GM18519 (cell line): ENCODE measurements around the gene IL25.
"Not testable (repeated sequence)": the region's sequence is repeated elsewhere in the genome, so short reads cannot be mapped to it uniquely, and the experiment has no call there.

ENCODE experiments used
- ATAC-seq: cut with Tn5 transposase; IDR thresholded peaks from one replicate; pipeline ENCODE4 v1.9.1; 2021; ENCODE audit warnings: mild to moderate bottlenecking, moderate library complexity; ENCODE audit not compliant: unreplicated experiment, low FRiP score

Gene IL25

DNA sequence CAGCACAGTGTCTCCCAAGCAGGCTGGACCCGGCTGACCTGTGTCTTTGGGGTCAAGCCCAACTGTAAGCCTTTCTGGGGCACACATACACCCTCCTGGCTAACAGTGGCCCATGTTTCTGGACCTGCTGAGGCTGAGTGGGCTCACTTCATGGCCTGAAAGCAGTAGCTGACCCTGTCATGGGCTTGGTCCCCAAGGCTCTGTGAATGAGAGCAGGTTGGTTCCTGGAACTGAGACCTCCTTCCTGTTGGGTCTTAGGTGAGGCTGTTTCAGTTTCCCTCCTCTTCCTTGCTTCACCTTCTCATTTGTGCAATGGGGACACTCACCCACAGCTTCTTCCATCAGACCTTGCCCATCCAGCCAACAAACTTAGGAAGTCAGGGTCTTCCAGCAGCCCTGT lies 744 bp upstream of the IL25 start:
- ATAC-seq, result no peak

DNA sequence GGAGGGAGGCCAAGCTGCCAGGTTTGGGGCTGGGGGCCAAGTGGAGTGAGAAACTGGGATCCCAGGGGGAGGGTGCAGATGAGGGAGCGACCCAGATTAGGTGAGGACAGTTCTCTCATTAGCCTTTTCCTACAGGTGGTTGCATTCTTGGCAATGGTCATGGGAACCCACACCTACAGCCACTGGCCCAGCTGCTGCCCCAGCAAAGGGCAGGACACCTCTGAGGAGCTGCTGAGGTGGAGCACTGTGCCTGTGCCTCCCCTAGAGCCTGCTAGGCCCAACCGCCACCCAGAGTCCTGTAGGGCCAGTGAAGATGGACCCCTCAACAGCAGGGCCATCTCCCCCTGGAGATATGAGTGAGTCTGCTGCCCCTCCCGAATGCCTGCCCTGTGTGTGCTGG lies 432 bp downstream of the IL25 start:
- no peak for ATAC-seq

DNA sequence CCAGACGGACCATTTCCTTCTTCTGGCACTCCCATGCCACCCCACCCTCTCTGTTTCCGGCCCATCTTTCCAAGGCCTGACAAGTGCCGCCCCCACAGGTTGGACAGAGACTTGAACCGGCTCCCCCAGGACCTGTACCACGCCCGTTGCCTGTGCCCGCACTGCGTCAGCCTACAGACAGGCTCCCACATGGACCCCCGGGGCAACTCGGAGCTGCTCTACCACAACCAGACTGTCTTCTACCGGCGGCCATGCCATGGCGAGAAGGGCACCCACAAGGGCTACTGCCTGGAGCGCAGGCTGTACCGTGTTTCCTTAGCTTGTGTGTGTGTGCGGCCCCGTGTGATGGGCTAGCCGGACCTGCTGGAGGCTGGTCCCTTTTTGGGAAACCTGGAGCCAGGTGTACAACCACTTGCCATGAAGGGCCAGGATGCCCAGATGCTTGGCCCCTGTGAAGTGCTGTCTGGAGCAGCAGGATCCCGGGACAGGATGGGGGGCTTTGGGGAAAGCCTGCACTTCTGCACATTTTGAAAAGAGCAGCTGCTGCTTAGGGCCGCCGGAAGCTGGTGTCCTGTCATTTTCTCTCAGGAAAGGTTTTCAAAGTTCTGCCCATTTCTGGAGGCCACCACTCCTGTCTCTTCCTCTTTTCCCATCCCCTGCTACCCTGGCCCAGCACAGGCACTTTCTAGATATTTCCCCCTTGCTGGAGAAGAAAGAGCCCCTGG lies 3.1 kb downstream of the IL25 start:
- no peak for ATAC-seq

DNA sequence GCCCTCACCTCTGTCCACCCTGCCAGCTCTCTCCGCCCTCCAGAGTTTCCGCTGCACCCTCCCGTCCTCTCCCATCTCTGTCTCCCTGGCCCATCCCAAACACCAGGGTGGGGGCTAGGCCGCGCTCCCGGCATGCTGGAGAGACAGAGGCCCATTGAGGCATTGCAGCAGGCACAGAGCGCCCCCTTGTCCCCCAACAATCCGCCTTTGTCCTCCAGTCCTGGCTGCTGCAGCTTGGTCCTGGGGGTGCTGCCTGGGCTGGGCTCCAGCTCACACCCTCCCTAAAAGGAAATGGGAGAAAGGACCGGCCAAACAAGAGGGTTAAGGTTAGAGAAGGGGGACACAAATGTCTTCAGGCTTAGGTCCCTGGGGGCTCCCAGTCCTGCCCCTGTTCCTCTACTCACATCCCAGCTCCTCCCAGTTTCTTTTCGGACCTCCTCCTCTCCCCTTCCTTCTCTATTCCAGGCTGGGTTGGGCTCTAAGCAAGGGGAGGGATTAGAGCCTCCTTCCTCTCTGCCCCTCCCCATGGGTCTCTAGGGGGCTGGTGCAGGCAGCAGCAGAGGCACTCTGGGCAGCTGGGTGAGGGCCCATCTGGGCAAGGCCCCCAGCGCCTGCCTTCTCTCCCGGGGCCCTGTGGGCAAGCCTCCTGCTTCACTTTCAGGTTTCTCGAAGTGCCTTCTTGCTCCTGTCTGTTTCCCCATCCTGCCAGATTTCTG lies 4.0 kb downstream of the IL25 start, which contains the start of gene CMTM5:
TSS of gene CMTM5 (plus strand) at position 565 of the 716 bp plus-strand sequence. CDS start 206 bp downstream, outside the sequence.
- no peak for ATAC-seq

DNA sequence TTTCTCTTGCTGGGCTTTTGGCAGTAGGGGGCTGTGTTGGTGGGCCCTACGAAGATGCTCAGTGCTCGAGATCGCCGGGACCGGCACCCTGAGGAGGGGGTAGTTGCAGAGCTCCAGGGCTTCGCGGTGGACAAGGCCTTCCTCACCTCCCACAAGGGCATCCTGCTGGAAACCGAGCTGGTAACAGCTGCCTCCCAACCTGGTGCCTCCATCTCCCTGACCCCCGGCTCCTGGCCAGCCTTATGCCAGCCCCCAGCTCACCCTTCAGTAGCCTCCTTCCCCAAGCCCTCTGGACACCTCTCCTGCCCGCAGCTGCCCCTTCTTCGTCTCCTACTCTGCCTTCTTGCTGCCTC lies 4.6 kb downstream of the IL25 start:
- no peak for ATAC-seq

DNA sequence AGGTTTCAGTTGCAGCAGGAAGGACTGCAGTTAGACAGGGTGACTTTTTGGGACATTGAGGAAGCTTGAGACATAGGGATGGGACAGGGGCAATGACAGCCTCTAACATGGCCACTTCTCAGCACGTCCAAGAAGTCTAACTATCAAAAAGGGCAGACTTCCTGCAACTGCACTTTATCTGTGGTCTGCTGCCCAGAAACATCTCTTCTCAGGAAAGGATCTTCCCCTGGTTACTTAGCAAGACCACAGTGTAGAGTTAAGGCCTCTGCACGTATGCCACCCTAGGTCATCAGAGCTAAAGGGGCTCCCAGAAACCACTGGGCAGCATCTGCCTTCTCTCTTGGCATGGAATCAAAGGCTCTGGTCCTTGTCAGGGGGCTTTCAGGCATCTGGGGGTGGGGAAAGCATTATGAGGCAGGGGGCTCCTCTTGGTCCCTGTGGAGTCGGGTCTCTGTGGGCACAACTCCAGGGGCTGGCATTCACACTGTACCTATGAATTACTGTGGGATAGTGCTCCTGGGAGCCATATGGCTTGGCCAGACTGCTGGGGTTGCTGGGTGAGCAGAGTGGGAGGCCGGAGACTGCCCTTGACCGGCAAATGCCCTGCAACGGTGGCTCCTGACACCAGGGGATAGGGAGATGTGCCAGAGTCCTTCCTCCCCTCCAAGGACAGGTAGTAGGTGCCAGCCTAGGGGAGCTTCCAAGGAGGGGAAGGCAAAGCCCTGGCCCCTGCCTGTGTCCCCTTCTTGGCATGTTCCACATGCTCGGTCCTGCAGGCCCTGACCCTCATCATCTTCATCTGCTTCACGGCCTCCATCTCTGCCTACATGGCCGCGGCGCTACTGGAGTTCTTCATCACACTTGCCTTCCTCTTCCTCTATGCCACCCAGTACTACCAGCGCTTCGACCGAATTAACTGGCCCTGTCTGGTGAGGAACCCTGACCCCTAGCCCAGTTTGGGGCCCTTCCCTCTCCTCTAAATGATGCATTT lies 5.3 kb downstream of the IL25 start:
- no peak for ATAC-seq

DNA sequence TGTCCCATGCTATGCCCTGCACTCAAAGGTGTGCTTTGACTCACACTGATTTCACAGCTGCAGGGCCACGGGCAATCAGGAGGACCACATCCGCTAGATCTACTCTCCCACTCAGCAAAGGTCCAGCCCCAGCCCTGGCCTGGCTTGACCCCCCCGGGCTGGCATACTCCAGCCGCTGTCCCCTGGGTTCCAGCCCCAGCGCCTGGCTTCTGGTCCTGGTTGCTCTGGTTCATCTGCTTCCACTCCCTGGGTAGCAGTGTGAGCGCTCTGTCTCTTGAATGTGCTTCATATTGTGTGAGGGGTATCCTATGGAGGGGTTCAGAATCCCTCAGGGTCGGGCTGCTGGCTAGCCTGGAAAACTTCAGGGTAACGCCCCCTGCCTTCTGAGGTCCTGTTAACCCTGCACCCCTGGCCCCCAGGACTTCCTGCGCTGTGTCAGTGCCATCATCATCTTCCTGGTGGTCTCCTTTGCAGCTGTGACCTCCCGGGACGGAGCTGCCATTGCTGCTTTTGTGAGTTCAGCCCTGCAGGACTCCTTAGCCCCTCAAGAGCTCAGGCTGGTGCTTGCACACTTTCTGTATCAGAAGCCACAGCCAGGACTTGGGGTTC lies 6.1 kb downstream of the IL25 start:
- no peak for ATAC-seq

DNA sequence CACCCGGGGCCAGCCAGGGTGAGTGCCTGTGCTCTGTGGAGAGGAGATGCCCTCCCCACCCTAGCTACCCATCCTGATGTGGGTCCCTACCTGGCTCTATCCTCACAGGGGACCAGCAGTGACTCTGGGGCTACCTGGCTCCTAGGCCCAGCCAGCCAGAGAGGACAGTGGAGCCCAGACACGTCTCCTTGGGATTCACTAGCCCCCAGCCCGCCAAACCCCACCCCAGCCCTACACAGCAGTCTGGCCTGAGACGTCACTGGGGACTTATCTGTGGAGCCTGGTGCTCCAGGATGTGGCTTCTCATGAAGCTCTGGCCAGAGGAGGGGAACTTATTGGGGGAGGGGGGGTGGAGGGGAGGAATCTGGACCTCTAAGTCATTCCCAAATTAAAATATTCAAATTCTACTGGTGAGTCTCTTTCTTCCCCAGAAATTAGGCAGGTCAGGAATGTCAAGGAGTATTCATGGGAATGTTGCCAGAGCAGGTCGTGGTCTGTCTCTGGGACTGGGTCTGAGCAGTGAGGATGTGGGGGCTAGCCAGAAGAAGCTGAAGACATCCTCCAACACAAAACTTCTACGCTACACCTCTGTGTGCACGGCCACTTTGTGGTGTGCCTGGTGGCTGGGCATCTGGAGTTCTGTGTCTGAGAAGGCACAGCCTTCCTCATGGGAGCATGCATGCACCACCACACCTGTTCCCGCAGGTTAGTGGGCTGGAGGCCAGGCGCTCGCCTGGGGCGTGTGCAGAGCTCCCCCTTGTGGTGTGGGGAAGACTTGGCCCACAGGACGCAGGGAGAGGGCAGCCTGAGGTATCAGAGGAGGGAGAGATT lies 7.0 kb downstream of the IL25 start:
- no peak for ATAC-seq

DNA sequence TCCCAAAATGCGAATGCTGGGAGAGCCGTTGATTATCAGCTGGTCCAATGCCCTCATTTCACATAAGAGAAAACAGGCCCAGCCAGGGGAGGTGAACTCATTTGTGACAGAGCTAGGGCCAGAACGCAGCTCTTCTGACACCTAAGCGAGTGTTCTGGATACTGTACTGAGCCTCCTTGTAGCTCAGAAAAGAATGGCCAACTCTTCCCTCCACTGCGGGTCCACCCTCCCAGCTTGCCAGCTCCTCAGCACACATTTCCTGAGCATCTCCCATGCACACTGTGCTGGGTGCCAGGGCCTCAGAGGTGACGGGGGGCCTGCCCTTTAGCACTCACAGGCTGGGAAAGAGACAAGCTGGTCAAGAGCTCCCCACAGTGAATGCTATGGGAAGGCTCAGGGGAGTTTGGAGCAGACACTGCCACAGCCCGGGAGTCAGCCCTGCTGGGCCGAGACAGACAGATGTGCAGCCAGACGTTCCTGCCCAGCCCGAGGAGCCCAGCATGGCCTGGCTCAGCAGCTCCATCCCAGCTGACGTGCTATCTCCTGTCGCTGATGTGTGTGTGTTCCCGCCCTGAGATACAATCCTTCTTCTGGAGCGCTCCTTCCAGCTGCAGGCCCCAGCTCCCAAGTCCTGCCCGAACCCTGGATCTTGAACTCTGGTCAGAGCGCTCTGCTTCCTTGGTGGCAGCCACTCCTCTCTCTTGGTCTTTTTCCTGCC lies 7.7 kb downstream of the IL25 start:
- no peak for ATAC-seq

DNA sequence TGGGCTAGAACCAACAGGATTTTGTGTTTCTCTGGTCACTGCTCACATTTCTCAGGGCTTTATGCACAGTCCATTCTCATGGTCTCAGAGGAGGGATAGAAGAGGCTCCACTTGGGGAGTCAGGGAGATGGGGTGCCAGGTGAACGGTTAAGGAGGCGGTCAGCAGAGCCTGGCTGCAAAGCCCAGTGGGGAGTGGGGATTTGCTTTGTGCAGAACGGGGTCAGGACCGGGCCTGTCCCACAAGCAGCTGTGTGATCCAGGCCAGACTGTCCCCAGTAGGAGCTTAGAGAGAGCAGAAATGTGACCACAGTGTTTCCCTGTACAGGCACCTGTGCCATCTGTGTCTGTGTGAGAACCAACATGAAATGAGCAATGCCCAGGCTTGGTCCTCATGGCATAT lies 8.4 kb downstream of the IL25 start:
- no peak for ATAC-seq

DNA sequence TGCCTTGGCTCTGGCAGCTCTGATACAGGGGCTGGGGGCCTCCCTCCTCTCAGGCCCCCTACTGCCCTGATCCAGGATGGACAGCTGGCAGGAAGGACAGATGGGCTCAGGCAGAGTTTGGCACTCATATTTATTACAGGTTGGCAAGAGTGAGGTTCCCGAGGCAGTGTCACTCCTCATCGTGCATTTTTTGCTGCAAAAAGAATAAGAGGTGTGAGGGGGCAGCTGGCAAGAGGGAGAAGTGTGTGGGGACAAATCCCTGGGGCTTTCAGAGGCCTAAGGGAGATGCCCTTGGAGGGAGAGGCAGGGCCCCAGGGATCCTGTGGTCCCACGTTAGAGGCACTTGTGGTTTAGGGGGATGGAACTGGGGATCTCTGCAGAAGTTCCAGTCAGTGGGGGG lies 9.3 kb downstream of the IL25 start:
- no peak for ATAC-seq

DNA sequence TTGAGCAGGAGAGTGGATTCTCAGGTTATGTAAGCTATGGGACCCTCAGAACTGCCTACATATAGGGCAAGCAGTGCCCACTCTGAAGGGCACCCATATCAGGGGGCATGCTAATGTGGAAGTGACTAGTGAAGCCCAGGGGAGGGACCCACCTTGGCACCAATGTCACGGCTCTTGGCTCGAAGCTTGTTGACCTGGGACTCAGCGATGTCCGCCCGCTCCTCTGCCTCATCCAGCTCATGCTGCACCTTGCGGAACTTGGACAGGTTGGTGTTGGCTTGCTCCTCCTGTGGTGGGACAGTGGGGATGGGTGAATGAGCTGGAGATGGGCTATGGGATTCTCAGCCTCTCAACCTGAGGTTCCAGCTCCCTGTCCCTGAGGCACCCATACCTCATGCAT lies 9.7 kb downstream of the IL25 start:
- ATAC-seq, result no peak

DNA sequence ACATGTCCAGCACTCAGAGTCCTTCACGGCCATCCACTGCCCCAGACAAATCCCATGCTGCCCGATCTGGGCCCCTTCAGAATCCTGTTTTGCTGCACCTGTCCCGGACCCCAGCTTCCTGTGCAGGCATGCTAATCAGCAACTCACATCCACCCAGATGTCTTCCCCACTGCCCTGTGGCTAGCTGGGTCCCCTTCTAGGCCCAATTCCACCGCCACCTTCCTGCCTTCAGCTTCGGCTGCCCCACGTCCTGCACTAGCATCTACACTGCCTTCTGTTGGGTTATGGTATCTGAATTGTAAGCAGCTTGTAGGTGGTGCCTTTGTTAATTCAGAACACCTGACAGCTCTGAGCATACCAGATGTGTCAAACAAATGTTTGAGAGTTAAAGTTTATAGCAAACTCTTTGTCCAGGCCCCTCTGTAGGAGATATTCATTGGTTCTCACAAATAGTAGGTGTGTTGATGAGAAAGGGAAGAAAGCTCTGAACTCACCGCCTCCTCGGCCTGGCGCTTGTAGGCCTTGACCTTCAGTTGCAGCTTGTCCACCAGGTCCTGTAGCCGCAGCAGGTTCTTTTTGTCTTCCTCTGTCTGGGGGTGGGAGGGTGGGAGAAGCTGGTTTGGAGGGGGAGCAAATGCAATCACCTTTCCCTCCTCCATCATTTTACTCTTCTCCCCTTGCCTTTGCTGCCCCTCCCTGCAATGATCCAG lies 10.3 kb downstream of the IL25 start:
- ATAC-seq, result no peak

DNA sequence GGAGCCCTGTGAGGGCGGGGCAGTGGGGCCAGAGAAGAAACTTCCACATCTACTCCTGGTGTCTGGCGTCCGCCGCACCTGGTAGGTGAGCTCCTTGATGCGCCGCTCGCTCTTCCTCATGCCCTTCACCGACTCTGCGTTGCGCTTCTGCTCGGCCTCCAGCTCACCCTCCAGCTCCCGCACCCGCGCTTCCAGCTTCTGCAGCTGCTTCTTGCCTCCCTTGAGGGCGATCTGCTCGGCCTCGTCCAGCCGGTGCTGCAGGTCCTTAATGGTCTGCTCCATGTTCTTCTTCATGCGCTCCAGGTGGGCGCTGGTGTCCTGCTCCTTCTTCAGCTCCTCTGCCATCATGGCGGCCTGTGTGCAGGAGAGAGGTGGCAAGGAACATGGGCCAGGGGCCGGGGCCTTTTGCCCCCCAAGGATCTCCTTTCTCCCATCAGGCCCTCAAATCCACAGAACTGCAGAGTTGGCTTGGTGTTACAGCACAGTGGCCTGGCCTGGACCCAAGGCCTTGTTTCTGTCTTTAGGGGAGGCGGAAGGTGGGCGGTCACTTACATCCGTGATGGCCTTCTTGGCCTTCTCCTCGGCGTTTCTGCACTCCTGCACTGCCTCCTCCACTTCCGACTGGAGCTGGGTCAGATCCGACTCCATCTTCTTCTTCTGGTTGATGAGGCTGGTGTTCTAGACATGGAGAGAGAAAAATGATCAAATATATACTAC lies 11.9 kb downstream of the IL25 start:
- ATAC-seq, result no peak

DNA sequence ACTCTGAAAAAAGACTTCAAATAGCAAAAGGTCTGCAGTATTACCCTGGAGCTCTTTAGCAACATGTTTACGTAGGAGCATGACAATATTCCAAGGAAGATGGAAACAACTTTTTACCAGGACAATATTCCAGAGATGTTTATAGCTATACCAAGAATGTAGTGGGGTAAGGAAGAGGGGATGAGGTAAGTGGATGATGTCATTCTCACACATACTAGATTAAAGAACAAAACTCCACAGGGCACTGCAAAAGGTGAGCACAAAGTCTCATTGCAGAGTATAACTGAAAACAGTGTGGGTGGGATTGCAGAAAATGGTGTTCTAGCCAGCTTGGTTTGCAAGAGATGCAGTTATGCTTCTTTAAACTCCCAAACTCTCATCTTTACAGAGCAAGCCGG lies 12.6 kb downstream of the IL25 start:
- ATAC-seq, result no peak

DNA sequence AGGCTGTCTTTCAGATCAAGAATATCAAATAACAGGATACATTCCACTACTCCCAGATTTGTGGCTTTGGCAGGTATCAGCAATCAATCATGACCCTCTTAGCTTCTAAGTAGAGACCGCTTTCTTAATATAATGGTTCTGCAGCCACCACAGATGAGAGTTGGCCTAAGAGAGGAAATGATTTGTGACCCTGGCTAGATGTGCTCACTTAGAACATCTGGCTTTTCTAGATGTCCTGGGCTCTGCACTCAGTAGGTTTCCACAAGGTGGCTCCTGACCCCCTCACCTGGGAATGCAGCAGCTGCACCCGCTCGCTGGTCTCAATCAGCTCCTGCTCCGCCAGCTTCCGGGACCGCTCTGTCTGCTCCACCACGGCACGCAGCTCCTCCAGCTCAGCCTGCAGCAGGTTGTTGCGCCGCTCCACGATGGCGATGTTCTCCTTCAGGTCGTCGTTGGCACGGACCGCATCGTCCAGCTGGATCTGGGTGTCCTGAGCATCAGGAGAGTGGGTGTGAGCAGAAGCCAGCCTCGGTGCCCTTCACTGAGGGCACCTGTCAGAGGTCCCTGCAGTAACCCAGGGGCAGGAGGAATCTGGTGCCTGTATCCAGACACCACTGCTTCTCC lies 13.1 kb downstream of the IL25 start:
- no peak for ATAC-seq

DNA sequence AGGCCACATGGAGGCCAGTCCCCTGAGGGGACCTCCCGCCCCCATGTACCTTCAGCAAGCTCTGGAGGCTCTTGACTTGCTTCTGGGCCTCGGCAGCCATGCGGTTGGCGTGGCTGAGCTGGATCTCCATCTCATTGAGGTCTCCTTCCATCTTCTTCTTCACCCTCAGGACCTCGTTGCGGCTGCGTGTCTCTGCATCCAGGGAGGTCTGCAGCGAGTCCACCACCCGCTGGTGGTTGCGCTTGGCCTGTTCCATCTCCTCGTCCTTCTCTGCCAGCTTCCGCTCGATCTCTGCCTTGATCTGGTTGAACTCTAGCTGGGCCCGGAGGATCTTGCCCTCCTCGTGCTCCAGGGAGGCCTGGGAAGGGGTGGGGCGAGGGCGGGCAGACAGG lies 13.7 kb downstream of the IL25 start:
- not testable (repeated sequence) for ATAC-seq
